SJCRH30 (cell line): ENCODE results near the gene JAKMIP3. TPM values are rescaled to one million over a fixed set of nuclear protein-coding genes. Genes with fewer than 3 reads are reported as not detected.

Source experiments
- DNase-seq, 2 experiments: peaks; one replicate each; pipeline ENCODE4 v3.0.0-alpha.2; 2015 to 2020
- H3K27ac ChIP-seq: fragments of 250-450 bp; sonication (Bioruptor Pico); 2 replicates; pipeline ENCODE4 v1.5.1; 2020; ENCODE audit warnings: mild to moderate bottlenecking, moderate library complexity
- H3K27me3 ChIP-seq: fragments of 250-450 bp; sonication (Bioruptor Pico); 2 replicates; pipeline ENCODE4 v1.5.1; 2020; ENCODE audit warnings: mild to moderate bottlenecking, moderate library complexity
- H3K36me3 ChIP-seq: fragments of 250-450 bp; sonication (Bioruptor Pico); 2 replicates; pipeline ENCODE4 v1.5.1; 2020; ENCODE audit warnings: mild to moderate bottlenecking, moderate library complexity
- H3K4me1 ChIP-seq: fragments of 250-450 bp; sonication (Bioruptor Pico); 2 replicates; pipeline ENCODE4 v1.5.1; 2020; ENCODE audit warnings: mild to moderate bottlenecking, moderate library complexity
- H3K4me3 ChIP-seq: fragments of 250-450 bp; sonication (Bioruptor Pico); 2 replicates; pipeline ENCODE4 v1.5.1; 2020; ENCODE audit warnings: mild to moderate bottlenecking, moderate library complexity
- H3K9me3 ChIP-seq: fragments of 250-450 bp; sonication (Bioruptor Pico); replicated peaks from 2 replicates; pipeline ENCODE4 v1.5.1; 2020; ENCODE audit warnings: mild to moderate bottlenecking, moderate library complexity
- total RNA-seq: library from RNA; depleted of rRNA; stranded (reverse); fragments of >200 nt; shearing (Covaris generic); gene quantifications from 2 replicates; pipeline ENCODE4 v1.2.3, GENCODE V29; 2014; rRNA removed

Gene JAKMIP3
- total RNA-seq, 1 experiment from 2014 or later: not detected

- H3K27me3 ChIP-seq: no peaks in the 10 kb centered on the region
- H3K36me3 ChIP-seq: no peaks in the 10 kb centered on the region
- DNase-seq: no peak
- H3K27ac ChIP-seq: no peak overlapping the region
- no peak overlapping the region for H3K4me3 ChIP-seq
- H3K4me1 ChIP-seq: no peaks in the 10 kb centered on the region
- H3K9me3 ChIP-seq: no peaks in the 10 kb centered on the region
Measured at GRCh38 chr10:132114953-132115520, 49.3 kb downstream of the JAKMIP3 start.

Other genes starting within 250 kb of the JAKMIP3 start
- 30.6 and 35.1 TPM in 2 replicates for gene PPP2R2D, start 164.9 kb upstream of the JAKMIP3 start, total RNA-seq
- gene BNIP3, start 84.0 kb upstream of the JAKMIP3 start, total RNA-seq: 45.6 and 46.9 TPM in 2 replicates
- gene DPYSL4, start 121.0 kb downstream of the JAKMIP3 start, total RNA-seq: not detected in 2 replicates
- 2.8 and 4.2 TPM in 2 replicates for gene STK32C, start 242.0 kb downstream of the JAKMIP3 start, total RNA-seq